T-helper 17 cell (primary cell): ENCODE data around the gene ABCF1. TPM values are rescaled to one million over a fixed set of nuclear protein-coding genes. Genes with fewer than 3 reads are reported as not detected.
A peak's percentile ranks its signal among the peaks of the same experiment; 100 is the strongest.
"Not testable (repeated sequence)": the region's sequence is repeated elsewhere in the genome, so short reads cannot be mapped to it uniquely, and the experiment has no call there.

Experiments
- ATAC-seq: fragments of 150-1000 bp; cut with Tn5 transposase; 2 replicates; pipeline ENCODE4 v1.10.0; 2021; ENCODE audit warnings: mild to moderate bottlenecking, moderate library complexity
- DNase-seq, 3 donors: peaks; one replicate each; pipeline versions ENCODE4 v3.0.0 to v3.0.0-alpha.2; 2020 to 2021
- H3K9me3 ChIP-seq: one replicate; pipeline ENCODE4 v1.7.0; 2013; ENCODE audit warnings: low read length, mild to moderate bottlenecking; ENCODE audit not compliant: control insufficient read depth, poor library complexity, severe bottlenecking
- H3K27ac Mint-ChIP-seq: one replicate; pipeline ENCODE4 v1.8.0; 2022; ENCODE audit warnings: mild to moderate bottlenecking, moderate library complexity, mixed read lengths
- H3K27me3 Mint-ChIP-seq: one replicate; pipeline ENCODE4 v1.8.0; 2022; ENCODE audit warnings: mixed read lengths
- H3K36me3 Mint-ChIP-seq: one replicate; pipeline ENCODE4 v1.8.0; 2022; ENCODE audit warnings: low read depth, mixed read lengths
- H3K4me1 Mint-ChIP-seq: one replicate; pipeline ENCODE4 v1.8.0; 2022; ENCODE audit warnings: mild to moderate bottlenecking, mixed read lengths
- H3K4me3 Mint-ChIP-seq: one replicate; pipeline ENCODE4 v1.8.0; 2022; ENCODE audit warnings: mild to moderate bottlenecking, moderate library complexity, mixed read lengths
- total RNA-seq, 4 donors: library from RNA in 2 of 4; stranded (reverse) in 2 of 4; gene quantifications; one replicate each; pipeline ENCODE4 v1.2.3 and lab custom pipeline; 2022 to 2026

The ABCF1 gene
- 100 to 1,000 TPM in 1 of 2 donors, 10 to 100 TPM in 1; 97.4 to 106 TPM for total RNA-seq
- 129 to 147 reads per million in 2 donors for total RNA-seq (lab: John Stamatoyannopoulos, UW)

GRCh38 chr6:30571075-30571761, at the start of gene ABCF1:
Gene ABCF1 (plus strand): TSS chr6:30571442. CDS start chr6:30571488, 46 bp downstream.
- peak within 1 kb of the TSS; percentile 100 for H3K4me3 Mint-ChIP-seq
- H3K4me1 Mint-ChIP-seq = peaks cover 58% of the 10 kb centered on the region
- H3K36me3 Mint-ChIP-seq = peaks cover 11% of the 10 kb centered on the region
- H3K9me3 ChIP-seq = no peaks in the 10 kb centered on the region
- H3K27me3 Mint-ChIP-seq = no peaks in the 10 kb centered on the region
- peak; percentile 93 for ATAC-seq
- peak; percentile 100 for DNase-seq
- peak within 1 kb of the TSS; percentile 100 for H3K27ac Mint-ChIP-seq

- not testable (repeated sequence) for H3K4me1 Mint-ChIP-seq, H3K27me3 Mint-ChIP-seq, H3K9me3 ChIP-seq, ATAC-seq, H3K36me3 Mint-ChIP-seq, H3K4me3 Mint-ChIP-seq, H3K27ac Mint-ChIP-seq, DNase-seq
Measured at GRCh38 chr6:30521952-30522351, 49.3 kb upstream of the ABCF1 start.

GRCh38 chr6:30526444-30526843, 44.8 kb upstream of the ABCF1 start:
- not testable (repeated sequence) for H3K27ac Mint-ChIP-seq, H3K27me3 Mint-ChIP-seq, H3K4me3 Mint-ChIP-seq, H3K9me3 ChIP-seq, H3K36me3 Mint-ChIP-seq, ATAC-seq, DNase-seq
- peaks cover 19% of the 10 kb centered on the region for H3K4me1 Mint-ChIP-seq

- H3K27me3 Mint-ChIP-seq, DNase-seq, H3K9me3 ChIP-seq, H3K36me3 Mint-ChIP-seq: not testable (repeated sequence)
- ATAC-seq = peak; percentile 18
- Mint-ChIP-seq H3K4me1 (peaks cover 29% of the 10 kb centered on the region), H3K4me3 (peak overlapping the region; percentile 36), H3K27ac (peak overlapping the region; percentile 94)
Measured at GRCh38 chr6:30529349-30529875, 41.8 kb upstream of the ABCF1 start.

GRCh38 chr6:30530014-30530413, 41.2 kb upstream of the ABCF1 start:
- H3K9me3 ChIP-seq = no peaks in the 10 kb centered on the region
- ATAC-seq (no peak), DNase-seq (no peak)
- Mint-ChIP-seq H3K27me3 (no peaks in the 10 kb centered on the region), H3K4me3 (peak overlapping the region; percentile 36), H3K4me1 (peaks cover 27% of the 10 kb centered on the region), H3K36me3 (peaks cover 3% of the 10 kb centered on the region), H3K27ac (peak overlapping the region; percentile 94)

GRCh38 chr6:30533460-30534294, 37.6 kb upstream of the ABCF1 start:
- DNase-seq (no peak), ATAC-seq (peak; percentile 44)
- peaks cover 3% of the 10 kb centered on the region for H3K36me3 Mint-ChIP-seq
- peak overlapping the region; percentile 78 for H3K4me3 Mint-ChIP-seq
- peaks cover 26% of the 10 kb centered on the region for H3K4me1 Mint-ChIP-seq
- no peaks in the 10 kb centered on the region for H3K9me3 ChIP-seq
- H3K27me3 Mint-ChIP-seq = no peaks in the 10 kb centered on the region
- peak overlapping the region; percentile 94 for H3K27ac Mint-ChIP-seq

- Mint-ChIP-seq H3K27ac (no peak overlapping the region), H3K4me1 (peaks cover 22% of the 10 kb centered on the region), H3K27me3 (no peaks in the 10 kb centered on the region), H3K36me3 (no peaks in the 10 kb centered on the region), H3K4me3 (no peak overlapping the region)
- no peaks in the 10 kb centered on the region for H3K9me3 ChIP-seq
- ATAC-seq (no peak), DNase-seq (no peak)
Measured at GRCh38 chr6:30537931-30538330, 33.3 kb upstream of the ABCF1 start.

GRCh38 chr6:30541515-30542403, 29.5 kb upstream of the ABCF1 start:
- Mint-ChIP-seq H3K4me1 (peaks cover 33% of the 10 kb centered on the region), H3K36me3 (no peaks in the 10 kb centered on the region), H3K27ac (peak overlapping the region; percentile 93), H3K4me3 (peak overlapping the region; percentile 98), H3K27me3 (no peaks in the 10 kb centered on the region)
- ATAC-seq = peak; percentile 77
- peak; percentile 73 to 75 (median 74) for DNase-seq
- H3K9me3 ChIP-seq = no peaks in the 10 kb centered on the region

- peaks cover 33% of the 10 kb centered on the region for H3K4me1 Mint-ChIP-seq
- no peak for DNase-seq
- peak; percentile 58 for ATAC-seq
- H3K27ac Mint-ChIP-seq = peak overlapping the region; percentile 93
- no peaks in the 10 kb centered on the region for H3K36me3 Mint-ChIP-seq
- H3K4me3 Mint-ChIP-seq = peak overlapping the region; percentile 98
- no peaks in the 10 kb centered on the region for H3K27me3 Mint-ChIP-seq
- H3K9me3 ChIP-seq = no peaks in the 10 kb centered on the region
Measured at GRCh38 chr6:30542404-30542725, 28.9 kb upstream of the ABCF1 start.

GRCh38 chr6:30542915-30543314, 28.3 kb upstream of the ABCF1 start:
- Mint-ChIP-seq H3K4me1 (peaks cover 33% of the 10 kb centered on the region), H3K27ac (peak overlapping the region; percentile 93), H3K27me3 (no peaks in the 10 kb centered on the region), H3K36me3 (no peaks in the 10 kb centered on the region), H3K4me3 (peak overlapping the region; percentile 98)
- DNase-seq (no peak), ATAC-seq (no peak)
- H3K9me3 ChIP-seq = no peaks in the 10 kb centered on the region

- Mint-ChIP-seq H3K27me3 (no peaks in the 10 kb centered on the region), H3K36me3 (peaks cover 4% of the 10 kb centered on the region), H3K4me1 (peaks cover 37% of the 10 kb centered on the region), H3K4me3 (peak overlapping the region; percentile 79), H3K27ac (peak overlapping the region; percentile 93)
- peak; percentile 38 for ATAC-seq
- H3K9me3 ChIP-seq = no peaks in the 10 kb centered on the region
- DNase-seq = no peak
Measured at GRCh38 chr6:30543821-30544220, 27.4 kb upstream of the ABCF1 start.

GRCh38 chr6:30544666-30545272, 26.5 kb upstream of the ABCF1 start:
- no peaks in the 10 kb centered on the region for H3K27me3 Mint-ChIP-seq
- peak overlapping the region; percentile 93 for H3K27ac Mint-ChIP-seq
- DNase-seq (no peak), ATAC-seq (peak; percentile 29)
- H3K36me3 Mint-ChIP-seq = peaks cover 8% of the 10 kb centered on the region
- no peaks in the 10 kb centered on the region for H3K9me3 ChIP-seq
- H3K4me3 Mint-ChIP-seq = peak overlapping the region; percentile 79
- H3K4me1 Mint-ChIP-seq = peaks cover 42% of the 10 kb centered on the region
